GM19463 (cell line): Measurements from ENCODE around the gene STAU1.
"Not testable (repeated sequence)": the region's sequence is repeated elsewhere in the genome, so short reads cannot be mapped to it uniquely, and the experiment has no call there.

Experiments
- ATAC-seq: cut with Tn5 transposase; IDR thresholded peaks from one replicate; pipeline ENCODE4 v1.9.1; 2021; ENCODE audit warnings: mild to moderate bottlenecking, moderate library complexity; ENCODE audit not compliant: unreplicated experiment

STAU1 gene

DNA sequence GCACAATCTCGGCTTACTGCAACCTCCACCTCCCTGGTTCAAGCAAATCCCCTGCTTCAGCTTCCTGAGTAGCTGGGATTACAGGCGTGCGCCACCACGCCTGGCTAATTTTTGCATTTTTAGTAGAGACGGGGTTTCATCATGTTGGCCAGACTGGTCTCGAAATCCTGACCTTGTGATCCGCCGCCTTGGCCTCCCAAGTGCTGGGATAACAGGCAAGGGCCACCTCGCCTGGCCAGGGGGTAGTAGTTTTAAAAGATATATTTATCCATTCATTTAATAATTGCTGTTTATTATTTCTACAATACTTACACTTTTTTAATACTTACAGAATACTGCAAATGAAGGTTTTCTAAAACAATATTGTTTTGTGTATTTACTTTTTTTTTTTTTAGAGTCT, 15.6 kb upstream of the STAU1 start:
- no peak for ATAC-seq

DNA sequence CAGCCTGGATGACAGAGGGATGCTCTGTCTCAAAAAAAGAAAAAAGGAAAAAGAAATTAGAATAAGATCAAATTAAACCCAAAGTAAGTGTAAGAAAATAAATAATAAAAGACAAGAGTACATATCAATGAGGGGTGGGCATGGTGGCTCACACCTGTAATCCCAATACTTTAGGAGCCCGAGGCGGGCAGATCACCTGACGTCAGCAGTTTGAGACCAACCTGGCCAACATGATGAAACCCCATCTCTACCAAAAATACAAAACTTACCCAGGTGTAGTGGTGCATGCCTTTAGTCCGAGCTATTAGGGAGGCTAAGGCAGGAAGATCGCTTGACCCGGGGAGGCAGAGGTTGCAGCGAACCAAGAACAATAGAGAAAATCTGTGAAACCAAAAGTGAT, 14.9 kb upstream of the STAU1 start:
- no peak for ATAC-seq

DNA sequence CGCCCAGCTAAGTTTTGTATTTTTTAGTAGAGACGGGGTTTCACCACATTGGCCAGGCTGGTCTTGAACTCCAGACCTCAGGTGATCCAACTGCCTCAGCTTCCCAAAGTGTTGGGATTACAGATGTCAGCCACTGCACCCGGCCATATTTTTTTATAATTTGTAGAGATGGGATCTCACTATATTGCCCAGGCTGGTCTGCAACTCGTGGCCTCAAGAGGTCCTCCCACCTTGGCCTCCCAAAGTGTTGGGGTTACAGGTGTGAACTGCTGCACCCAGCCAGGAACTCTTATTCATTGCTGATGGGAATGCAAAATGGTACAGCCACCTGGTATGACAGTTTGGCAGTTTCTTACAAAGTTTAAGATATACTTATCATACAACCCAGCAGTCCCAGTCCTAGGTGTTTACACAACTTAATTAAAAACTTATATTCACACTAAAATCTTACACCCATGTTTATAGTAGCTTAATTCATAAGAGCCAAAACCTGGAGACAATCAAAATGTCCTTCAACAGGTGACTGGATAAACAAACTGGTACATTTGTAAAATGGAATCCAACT, 11.7 kb upstream of the STAU1 start:
- no peak for ATAC-seq

DNA sequence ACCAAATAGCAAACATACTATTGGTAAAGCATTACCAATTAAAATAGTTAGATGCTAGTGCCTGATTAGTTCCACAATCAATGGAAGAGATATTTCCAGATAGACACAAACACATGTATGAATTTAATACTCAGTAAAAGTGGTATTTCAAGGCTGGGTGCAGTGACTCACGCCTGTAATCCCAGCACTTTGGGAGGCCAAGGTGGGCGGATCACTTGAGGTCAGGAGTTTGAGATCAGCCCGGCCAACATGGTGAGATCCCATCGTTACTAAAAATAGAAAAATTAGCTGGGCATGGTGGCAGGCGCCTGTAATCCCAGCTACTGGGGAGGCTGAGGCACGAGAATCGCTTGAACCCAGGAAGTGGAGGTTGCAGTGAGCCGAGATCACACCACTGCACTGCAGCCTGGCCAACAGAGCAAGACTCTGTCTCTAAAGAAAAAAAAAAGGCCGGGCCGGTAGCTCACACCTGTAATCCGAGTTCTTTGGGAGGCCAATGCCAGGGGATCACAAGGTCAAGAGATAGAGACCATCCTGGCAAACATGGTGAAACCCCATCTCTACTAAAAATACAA, 4.9 kb upstream of the STAU1 start:
- not testable (repeated sequence) for ATAC-seq

DNA sequence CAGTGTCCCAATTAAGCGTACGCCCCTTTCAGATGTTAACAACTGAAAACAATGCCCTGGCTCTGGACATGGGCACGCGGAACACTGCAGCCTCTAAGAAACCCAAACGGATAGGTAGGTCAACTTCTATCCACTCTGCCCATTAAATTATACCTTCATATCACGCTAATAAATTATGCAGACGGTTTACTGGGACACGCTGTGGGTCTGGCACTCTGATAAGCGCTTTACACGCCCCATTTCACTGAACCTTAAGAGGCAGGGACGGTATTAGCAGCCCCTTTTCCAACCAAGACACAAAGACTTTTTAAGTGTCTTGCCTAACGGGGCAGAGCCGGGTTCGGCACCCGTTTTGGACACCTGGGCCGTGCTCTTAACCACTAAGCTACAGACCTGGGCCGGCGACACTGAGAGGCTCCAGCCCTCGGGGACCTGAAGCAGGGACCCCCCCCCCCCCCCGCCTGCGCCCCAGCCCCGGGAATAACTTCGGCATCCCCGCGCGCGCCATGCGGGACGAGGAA, 744 bp downstream of the STAU1 start:
- ATAC-seq: no peak

DNA sequence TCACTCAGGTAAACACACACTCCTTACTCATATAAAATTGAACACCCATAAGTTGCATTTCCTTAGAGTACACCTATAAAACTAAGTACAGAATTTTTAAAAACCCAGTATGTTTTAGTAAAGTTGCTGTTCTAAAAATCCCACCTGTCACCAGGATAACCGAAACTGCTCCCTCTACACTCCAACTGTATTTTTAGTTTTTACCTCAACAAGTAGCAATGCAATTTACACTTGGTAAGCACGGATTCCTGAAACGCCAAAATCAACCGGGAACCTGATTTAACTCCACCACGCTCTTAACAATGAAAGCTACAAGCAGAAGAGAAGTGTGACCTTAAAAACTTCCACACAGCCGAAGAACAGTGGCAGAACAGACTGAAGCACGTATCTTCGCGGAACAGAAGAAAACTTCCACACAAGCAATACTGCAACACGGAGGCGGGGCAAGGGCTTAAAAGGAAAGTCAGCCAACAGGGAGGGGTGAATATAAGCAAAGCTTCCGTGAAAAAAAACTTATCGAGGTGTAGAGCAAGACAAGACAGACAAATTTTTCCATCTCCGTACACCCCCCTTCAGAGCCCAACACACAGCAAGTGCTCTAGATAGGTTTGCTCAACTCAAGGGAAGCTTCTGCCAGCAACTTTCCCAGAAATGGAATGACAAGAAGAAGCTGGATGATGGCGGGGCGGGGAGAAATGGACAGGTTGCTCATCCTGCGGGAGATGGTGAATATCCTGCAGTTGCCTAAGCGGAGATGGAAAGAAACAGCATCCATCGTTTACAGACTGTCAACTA, 1.4 kb downstream of the STAU1 start:
- no peak for ATAC-seq

DNA sequence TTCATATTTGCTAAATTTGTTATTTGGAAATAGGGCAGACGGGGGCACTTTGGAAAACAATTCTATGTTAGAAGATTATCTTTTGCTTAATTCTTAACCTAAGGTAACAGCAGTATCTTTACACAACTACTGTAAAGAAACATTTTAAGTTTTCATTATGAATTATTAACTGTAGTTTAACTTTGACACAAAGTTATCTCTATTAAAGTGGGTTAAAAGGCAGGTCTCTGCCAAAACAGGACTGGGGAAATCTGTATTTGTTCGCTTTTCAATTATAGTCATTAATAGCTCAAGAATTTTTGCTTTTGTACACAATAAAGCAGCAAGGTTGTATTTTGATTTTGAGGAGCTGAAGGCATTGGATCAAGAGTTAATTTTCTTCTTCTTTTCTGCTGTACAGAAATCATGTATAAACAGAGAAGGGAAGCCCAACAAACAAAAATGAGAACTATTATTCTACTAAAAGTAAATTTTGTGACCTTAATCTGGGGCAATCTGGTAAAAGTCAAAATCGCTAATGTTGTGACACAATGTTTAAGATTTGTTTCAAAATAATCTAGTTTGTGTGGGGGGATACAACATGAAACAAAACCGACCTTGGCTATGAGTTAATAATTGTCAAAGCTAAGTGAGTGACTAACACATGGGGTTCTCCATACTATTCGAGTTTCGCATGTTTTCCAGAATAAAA, 2.9 kb downstream of the STAU1 start:
- no peak for ATAC-seq

DNA sequence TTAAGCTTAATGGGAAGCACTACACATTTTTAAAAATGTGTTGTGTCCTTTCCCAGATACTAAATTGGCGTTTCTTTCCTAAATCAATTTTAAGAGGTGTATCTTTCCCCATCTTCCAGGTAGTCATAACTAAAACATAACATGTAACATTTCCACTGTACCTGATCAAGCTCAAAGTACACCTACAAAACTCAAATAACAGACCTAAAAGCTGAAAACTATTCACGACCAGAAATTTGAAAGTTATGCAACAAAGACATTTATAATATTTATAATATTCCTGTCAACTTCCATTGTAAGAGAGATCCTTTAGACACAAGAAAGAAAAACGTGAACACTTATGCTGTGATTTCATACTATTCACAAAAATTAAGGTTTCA, 3.5 kb downstream of the STAU1 start:
- ATAC-seq: no peak

DNA sequence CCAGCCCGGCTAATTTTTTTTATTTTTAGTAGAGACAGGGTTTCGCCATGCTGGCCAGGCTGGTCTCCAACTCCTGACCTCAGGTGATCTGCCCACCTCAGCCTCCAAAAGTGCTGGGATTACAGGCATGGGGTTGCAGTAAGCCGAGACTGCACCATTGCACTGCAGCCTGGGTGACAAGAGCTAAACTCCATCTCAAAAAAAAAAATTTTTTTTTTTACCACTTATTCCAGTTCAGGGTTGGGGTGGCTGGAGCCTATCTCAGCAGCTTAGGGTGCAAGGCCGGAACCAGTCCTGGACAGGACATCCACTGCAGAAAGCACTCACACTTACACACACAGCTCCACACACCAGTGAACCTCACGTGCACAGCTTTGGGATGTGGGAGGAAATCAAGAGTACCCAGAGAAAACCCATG, 4.0 kb downstream of the STAU1 start:
- not testable (repeated sequence) for ATAC-seq

DNA sequence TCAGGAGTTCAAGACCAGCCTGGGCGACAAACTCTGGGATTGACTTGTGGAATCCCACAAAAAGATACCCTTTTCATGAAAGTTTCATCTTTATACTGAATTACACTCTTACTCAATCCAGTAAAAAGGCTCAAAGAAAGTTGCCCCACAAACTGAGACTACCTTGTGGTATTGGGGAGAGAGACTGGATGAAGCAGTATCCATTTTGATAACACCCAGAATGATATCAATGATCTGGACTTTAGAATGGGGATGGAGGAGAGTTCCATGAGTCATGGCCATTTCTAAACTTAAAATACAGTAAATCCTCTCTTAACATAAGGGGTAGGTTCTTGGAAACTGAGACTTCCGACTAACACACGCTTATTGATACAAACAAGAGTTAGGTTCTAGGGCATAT, 4.7 kb downstream of the STAU1 start:
- ATAC-seq: no peak

DNA sequence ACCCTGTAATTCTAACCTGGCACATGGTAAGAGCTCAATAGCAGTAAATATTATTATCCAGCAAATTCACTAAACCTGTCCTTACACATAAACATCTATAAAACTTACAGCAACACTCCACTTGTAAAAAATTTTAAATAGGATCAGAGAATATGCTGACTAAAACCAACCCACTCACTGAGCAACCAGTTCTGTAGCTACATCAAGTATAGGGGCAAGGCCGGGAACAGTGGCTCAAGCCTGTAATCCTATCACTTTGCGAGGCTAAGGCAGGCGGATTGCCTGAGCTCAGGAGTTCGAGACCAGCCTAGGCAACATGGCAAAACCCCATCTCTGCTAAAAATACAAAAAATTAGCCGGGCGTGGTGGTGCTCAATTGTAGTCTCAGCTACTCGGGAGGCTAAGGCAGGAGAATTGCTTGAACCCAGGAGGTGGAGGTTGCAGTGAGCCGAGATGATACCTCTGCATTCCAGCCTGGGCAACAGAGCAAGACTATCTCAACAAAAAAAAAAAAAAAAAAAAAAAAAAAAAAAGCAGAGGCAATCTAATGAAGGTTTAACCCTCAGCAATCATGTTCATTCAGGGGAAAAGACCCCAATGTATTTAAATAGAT, 6.8 kb downstream of the STAU1 start:
- no peak for ATAC-seq

DNA sequence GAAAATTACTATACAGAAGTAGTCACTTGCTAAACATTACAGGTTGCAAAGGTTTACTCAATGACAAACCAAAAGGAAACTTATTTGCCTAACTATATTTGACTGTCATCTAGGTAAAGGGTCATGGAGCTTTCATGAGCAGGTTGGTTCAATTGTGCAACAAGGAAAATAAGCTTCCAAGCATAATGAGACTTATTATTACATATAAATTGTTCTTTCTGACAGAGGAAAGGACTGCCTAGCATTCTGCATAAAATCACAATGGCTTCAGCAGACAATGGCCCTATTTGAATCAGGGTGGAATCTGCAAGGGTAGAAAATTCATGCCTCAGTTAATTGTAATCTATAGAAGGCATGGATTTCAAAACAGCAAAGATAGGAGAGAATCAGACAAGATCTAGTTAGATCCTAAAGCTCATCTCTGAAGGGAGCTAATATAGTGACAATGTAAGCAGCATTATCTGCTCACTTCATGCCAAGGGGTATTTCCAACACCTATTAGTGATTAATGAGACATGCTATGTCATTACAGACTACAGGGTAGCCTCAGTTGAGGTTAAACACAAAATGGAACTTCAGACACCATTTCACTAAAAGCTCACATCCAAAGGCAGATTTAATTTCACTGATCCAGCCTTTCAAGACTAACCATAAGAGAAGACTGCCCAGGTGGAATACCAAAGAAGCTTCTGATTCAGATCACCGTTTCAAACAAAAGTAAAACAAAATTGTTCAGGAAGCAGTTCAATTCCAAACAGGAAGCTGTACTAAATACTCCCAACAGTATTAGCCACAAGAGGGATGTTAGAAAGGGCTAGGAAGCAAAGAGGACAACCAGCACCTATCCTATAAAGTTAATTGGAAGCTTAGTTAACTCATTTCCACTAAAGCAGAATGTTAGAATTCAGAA, 8.5 kb downstream of the STAU1 start:
- ATAC-seq: peak; percentile 81

DNA sequence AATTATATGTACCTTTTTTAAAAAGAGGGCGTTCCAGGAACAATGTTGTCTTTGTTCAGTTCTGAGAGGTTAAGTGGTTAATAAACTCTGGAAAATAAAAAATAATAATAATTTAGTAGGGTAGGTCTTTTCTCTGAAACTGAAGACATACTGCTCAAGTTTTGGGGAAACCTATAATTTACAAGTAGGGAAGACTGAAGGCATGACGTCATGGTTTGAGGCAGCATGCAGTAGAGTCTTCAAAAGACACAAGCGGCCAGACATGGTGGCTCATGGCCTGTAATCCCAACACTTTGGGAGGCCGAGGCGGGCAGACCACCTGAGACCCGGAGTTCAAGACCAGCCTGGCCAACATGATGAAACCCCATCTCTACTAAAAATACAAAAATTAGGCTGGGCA, 14.0 kb downstream of the STAU1 start:
- ATAC-seq: no peak

DNA sequence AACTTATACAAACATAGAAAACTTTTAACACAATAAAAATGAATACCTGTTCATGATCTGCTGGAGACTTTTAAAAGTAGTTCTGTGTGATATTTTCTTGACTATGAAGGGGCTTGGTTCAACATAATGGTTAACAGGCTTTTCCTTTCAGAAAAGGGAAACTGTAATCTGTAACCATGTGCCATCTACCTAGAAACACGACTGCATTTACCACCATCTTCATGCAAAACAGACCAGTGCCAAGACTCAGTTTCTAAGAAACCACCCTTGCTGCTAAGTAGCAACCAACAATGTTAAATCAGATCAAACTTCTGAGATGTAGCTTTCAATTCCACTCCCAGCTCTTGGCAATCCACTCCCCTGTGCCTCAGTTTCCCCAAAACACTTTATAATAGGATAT, 15.7 kb downstream of the STAU1 start:
- ATAC-seq: no peak

DNA sequence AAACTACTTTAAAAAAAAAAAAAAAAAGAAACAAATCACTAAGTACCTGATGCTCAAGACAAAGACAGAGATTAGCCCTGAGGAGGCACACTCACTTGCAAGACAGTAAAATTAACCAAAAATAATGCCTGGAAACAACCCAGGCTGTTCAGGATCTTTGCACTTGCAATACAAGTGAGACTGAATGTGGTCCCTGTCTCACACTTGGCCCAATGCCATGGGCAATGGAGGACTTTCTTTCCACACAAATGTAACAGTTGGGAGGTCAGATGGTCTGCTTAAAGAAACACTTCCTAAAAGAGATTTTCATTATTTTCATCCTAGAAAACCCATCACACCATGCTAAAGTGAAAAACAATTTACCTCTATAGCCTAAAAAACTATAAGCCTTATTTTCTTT, 16.2 kb downstream of the STAU1 start:
- ATAC-seq: no peak

DNA sequence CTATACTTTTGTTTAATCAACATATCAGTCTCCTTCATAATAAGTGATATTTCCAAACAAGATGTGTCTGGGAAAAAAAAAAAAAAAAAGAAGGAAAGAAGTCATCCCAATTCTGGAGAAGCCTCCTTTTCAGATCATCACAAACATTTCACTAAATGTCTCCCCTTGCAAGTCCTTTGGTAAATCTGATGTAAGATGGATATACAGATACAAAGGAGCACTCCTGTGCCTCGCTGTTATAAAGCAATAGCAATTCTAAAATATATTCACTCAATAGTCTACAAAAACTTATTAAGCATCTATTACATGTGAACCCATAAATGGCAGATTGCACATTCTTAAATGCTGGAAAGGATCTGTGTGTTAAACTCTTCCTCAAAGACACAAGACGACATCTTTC, 17.4 kb downstream of the STAU1 start:
- ATAC-seq: no peak

DNA sequence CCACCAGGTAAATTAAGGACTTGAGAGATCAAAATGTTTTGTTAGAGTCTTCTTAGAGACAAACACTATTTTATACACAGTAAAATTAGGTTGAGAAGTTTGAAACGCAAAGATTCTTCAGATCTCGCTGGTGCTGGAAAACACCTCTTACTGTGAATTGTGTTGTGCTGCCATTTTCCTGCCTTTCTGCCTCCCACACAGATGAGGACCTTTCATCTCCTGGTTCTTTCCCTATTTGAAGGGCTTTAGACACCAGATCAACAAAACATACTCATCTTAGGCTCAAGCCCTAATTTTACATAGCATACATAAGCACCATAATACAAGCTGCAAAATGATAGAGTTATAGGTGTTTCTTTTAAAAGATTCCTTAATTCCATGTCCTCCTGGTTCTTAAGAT, 18.6 kb downstream of the STAU1 start:
- ATAC-seq: no peak

DNA sequence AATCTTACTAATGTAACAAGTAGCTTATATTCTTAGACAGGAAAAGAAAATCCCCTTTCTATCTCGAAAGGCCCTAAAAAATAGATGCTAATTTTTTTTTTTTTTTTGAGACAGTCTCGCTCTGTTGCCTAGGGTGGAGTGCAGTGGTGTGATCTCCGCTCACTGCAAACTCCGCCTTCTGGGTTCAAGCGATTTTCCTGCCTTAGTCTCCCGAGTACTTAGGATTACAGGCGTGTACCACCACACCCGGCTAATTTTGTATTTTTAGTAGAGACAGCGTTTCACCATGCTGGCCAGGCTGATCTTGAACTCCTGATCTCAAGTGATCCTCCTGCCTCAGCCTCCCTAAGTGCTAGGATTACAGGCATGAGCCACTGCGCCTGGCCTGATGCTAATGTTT, 19.3 kb downstream of the STAU1 start:
- not testable (repeated sequence) for ATAC-seq

DNA sequence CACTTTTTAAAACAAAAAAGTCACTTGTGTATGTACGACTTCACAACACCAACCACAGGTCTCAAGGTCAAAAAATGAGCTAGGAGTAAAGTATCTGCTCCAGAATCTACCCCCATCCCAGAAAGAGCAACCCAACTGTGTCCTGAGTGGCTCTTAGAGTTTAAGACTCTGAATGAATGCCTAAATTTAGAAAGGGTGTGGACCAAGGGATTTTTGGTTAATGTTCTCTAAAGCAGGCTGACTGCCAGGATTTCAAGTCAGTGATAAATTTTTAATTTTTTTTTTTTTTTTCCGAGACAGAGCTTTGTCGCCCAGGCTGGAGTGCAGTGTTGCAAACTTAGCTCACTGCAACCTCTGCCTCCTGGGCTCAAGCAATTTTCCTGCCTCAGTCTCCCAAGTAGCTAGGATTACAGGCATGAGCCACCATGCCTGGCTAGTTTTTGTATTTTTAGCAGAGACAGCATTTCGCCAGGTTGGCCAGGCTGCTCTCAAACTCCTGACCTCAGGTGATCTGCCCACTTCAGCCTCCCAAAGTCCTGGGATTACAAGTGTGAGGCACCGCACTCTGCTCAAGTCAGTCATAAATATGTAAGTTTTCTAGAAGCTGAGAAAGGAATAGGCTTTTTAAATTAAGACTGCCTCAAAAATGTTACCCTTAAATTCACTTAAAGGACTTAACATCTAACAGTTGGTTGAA, 20.2 kb downstream of the STAU1 start:
- no peak for ATAC-seq
